CD4-positive, alpha-beta T cell (primary cell): Measurements from ENCODE around the gene LDAH. TPM values are rescaled to one million over a fixed set of nuclear protein-coding genes. Genes with fewer than 3 reads are reported as not detected.

Experiments
- ATAC-seq: fragments of 200-7000 bp; cut with Tn5 transposase; one replicate; pipeline ENCODE4 v1.10.0; 2022; ENCODE audit warnings: mild to moderate bottlenecking; ENCODE audit not compliant: poor library complexity
- CTCF ChIA-PET: fragments of 350-600 bp; sonication (Branson Sonifier 250); formaldehyde crosslinking; loops from one replicate; lab custom pipeline; 2021; ENCODE audit warnings: antibody characterized with exemption, inconsistent platforms; lab: Charles Lee
- POLR2A ChIA-PET: fragments of 350-600 bp; sonication (Branson Sonifier 250); formaldehyde crosslinking; loops from one replicate; lab custom pipeline; 2021; ENCODE audit warnings: antibody characterized with exemption, inconsistent platforms; lab: Charles Lee
- DNase-seq, 14 experiments: peaks; one replicate each; pipeline ENCODE4 v3.0.0-alpha.2; 2013 to 2020; ENCODE audit warnings: mixed read lengths in 2 of 14
- H3K27ac ChIP-seq, 2 donors: one replicate each; pipeline versions ENCODE4 v1.5.1 to v1.7.0; 2013; ENCODE audit warnings: low read length in 2 of 2, low read depth in 1 of 2, mild to moderate bottlenecking in 1 of 2
- H3K27me3 ChIP-seq, 2 experiments: 1 replicate in 1 of 2; 2 replicates in 1 of 2; pipeline versions ENCODE4 v1.6.1 to v1.7.0; 2013; ENCODE audit warnings: low read length in 2 of 2, control low read depth in 1 of 2, mild to moderate bottlenecking in 1 of 2, moderate library complexity in 1 of 2; ENCODE audit not compliant: insufficient read depth in 2 of 2, control insufficient read depth in 1 of 2
- H3K36me3 ChIP-seq: one replicate; pipeline ENCODE4 v1.6.1; 2013; ENCODE audit warnings: low read length, control low read depth; ENCODE audit not compliant: insufficient read depth
- H3K4me1 ChIP-seq: one replicate; pipeline ENCODE4 v1.6.1; 2013; ENCODE audit warnings: low read length, control low read depth; ENCODE audit not compliant: insufficient read depth
- H3K4me3 ChIP-seq: one replicate; pipeline ENCODE4 v1.5.1; 2013; ENCODE audit warnings: mild to moderate bottlenecking, low read length, moderate library complexity
- H3K9me3 ChIP-seq, 2 experiments: 1 replicate in 1 of 2; 2 replicates in 1 of 2; pipeline versions ENCODE4 v1.6.1 to v1.7.0; 2013; ENCODE audit warnings: low read length in 2 of 2, mild to moderate bottlenecking in 2 of 2, control low read depth in 1 of 2, moderate library complexity in 1 of 2; ENCODE audit not compliant: control insufficient read depth in 1 of 2, insufficient read depth in 1 of 2
- H3K27ac Mint-ChIP-seq: one replicate; pipeline ENCODE4 v1.8.0; 2020; ENCODE audit warnings: mixed read lengths
- H3K27me3 Mint-ChIP-seq: one replicate; pipeline ENCODE4 v1.8.0; 2021; ENCODE audit warnings: mixed read lengths
- H3K36me3 Mint-ChIP-seq: one replicate; pipeline ENCODE4 v1.8.0; 2021; ENCODE audit warnings: low read depth, mixed read lengths
- H3K4me1 Mint-ChIP-seq: one replicate; pipeline ENCODE4 v1.8.0; 2021; ENCODE audit warnings: low read depth, mixed read lengths
- H3K4me3 Mint-ChIP-seq: one replicate; pipeline ENCODE4 v1.8.0; 2020; ENCODE audit warnings: mild to moderate bottlenecking, mixed read lengths
- H3K9me3 Mint-ChIP-seq: one replicate; pipeline ENCODE4 v1.8.0; 2020; ENCODE audit warnings: mixed read lengths
- CTCF ChIP-seq: fragments of 200-600 bp; IDR thresholded peaks from one replicate; pipeline ENCODE4 v1.8.0; 2022; ENCODE audit warnings: antibody characterized with exemption, mild to moderate bottlenecking
- intact Hi-C, 2 experiments: fragments of 100-400 bp; cut with DNase I in 1 of 2; cut with micrococcal nuclease in 1 of 2; formaldehyde crosslinking; loops; one replicate each; pipeline versions ENCODE4 v1.15.1 to v1.9.0; 2023 to 2025; cut with DNase I, micrococcal nuclease
- total RNA-seq, 174 experiments: library from RNA in 2 of 174; stranded (reverse) in 2 of 174; gene quantifications; one replicate each; pipeline ENCODE4 v1.2.3 and lab custom pipeline; 2021 to 2026

LDAH gene
- total RNA-seq, 2 experiments from 2014 or later: 6.5 to 7.2 TPM

GRCh38 chr2:20643826-20644225, 179.1 kb downstream of the LDAH start:
- Histone ChIP-seq H3K4me1 (peaks cover 11% of the 10 kb centered on the region), H3K4me3 (no peak overlapping the region), H3K27ac (no peak overlapping the region), H3K36me3 (peaks cover 38% of the 10 kb centered on the region), H3K27me3 (no peaks in the 10 kb centered on the region), H3K9me3 (peaks cover 0 to 3% of the 10 kb centered on the region in 2 experiments)
- CTCF ChIA-PET: interaction anchor here (0.6 to 2.1 kb wide), 2 partner anchors 18 to 229 kb away, joined by 3 to 6 read pairs; no protein-coding TSS in a partner anchor
- no peaks in the 10 kb centered on the region for H3K9me3 Mint-ChIP-seq
- POLR2A ChIA-PET: no interaction called here
- no peak for TF ChIP-seq CTCF
- no peak overlapping the region for H3K4me3 Mint-ChIP-seq
- peaks cover 7% of the 10 kb centered on the region for H3K4me1 Mint-ChIP-seq
- DNase-seq (no peak), ATAC-seq (no peak)
- no peaks in the 10 kb centered on the region for H3K27me3 Mint-ChIP-seq
- no peak overlapping the region for H3K27ac Mint-ChIP-seq
- intact Hi-C loops: loop anchor here in 1 of 2 experiments (10.0 kb wide), 1 partner anchor 389 kb away; no protein-coding TSS in a partner anchor
- H3K36me3 Mint-ChIP-seq: peaks cover 61% of the 10 kb centered on the region

GRCh38 chr2:20643060-20643459, 179.8 kb downstream of the LDAH start:
- no peaks in the 10 kb centered on the region for H3K4me1 Mint-ChIP-seq
- ATAC-seq: no peak
- no peak for DNase-seq
- Histone ChIP-seq H3K27ac (no peak overlapping the region), H3K27me3 (no peaks in the 10 kb centered on the region), H3K36me3 (peaks cover 45% of the 10 kb centered on the region), H3K4me1 (peaks cover 10% of the 10 kb centered on the region), H3K4me3 (no peak overlapping the region), H3K9me3 (peaks cover 0 to 3% of the 10 kb centered on the region in 2 experiments)
- no peak overlapping the region for H3K4me3 Mint-ChIP-seq
- H3K9me3 Mint-ChIP-seq: no peaks in the 10 kb centered on the region
- POLR2A ChIA-PET: no interaction called here
- H3K27me3 Mint-ChIP-seq: no peaks in the 10 kb centered on the region
- CTCF ChIA-PET: interaction anchor here (1.3 to 2.1 kb wide), 4 partner anchors 8 to 201 kb away, joined by 6 to 28 read pairs (median 12); partner anchors contain the start of gene HS1BP3
- H3K36me3 Mint-ChIP-seq: peaks cover 61% of the 10 kb centered on the region
- no peak for TF ChIP-seq CTCF
- intact Hi-C loops: loop anchor here in 1 of 2 experiments (10.0 kb wide), 1 partner anchor 388 kb away; no protein-coding TSS in a partner anchor
- no peak overlapping the region for H3K27ac Mint-ChIP-seq

DNA sequence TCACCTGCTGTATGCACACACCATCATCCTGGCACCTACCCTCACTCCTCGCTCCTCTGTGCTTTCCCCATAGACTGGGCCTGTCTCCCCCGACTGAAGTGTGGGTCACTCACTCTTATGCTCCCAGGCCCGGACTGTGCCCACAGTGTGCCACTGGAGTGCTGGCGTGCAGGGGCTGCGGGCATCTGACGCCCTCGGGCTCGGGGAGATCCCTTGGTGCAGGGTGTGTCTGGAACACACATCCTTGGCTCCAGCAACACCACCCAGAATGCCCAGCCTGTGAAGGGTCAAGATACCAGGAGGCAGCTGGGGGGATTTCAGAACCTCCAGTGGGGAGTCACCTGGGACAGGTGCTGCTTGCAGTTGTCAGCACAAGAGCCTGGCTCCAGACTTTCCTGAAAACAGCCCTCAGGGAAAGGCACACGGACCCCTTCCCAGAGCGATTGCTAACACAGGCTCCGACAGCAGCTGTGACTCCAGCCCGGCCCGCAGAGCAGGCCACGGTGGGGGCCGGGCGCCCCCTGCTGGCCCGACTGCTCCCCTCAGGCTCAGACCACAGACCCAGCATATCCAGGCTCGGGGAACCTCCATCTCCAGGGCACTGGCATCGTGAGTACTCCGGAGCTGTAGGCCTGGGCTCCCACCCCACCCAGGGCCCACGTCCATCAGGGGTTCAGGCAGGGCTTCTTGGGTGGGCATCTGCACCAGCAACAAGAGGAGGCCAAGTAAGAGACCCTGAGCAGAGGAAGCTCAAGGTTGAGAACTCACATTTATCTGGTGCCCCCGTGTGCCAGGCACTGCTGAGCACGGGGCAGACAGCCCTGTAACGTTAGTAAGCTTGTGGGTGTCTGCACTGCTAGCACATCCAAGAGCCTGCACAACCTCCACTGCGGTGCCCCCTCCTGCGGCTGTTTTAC, 180.6 kb downstream of the LDAH start:
- peak; percentile 84 for TF ChIP-seq CTCF
- peaks cover 68% of the 10 kb centered on the region for H3K36me3 Mint-ChIP-seq
- Histone ChIP-seq H3K27ac (no peak overlapping the region), H3K36me3 (peaks cover 52% of the 10 kb centered on the region), H3K27me3 (no peaks in the 10 kb centered on the region), H3K9me3 (peaks cover 0 to 3% of the 10 kb centered on the region in 2 experiments), H3K4me3 (no peak overlapping the region), H3K4me1 (peaks cover 10% of the 10 kb centered on the region)
- ATAC-seq (peak; percentile 99), DNase-seq (peak; percentile 53 to 86 (median 70))
- POLR2A ChIA-PET: interaction anchor here (0.6 to 1.3 kb wide), 3 partner anchors 9 to 226 kb away, joined by 3 to 9 read pairs (median 4); partner anchors contain the start of genes HS1BP3 and RHOB
- H3K27ac Mint-ChIP-seq: no peak overlapping the region
- intact Hi-C loops: loop anchor here (1.0 to 10.0 kb wide), 3 partner anchors 199 to 388 kb away; no protein-coding TSS in a partner anchor
- no peaks in the 10 kb centered on the region for H3K27me3 Mint-ChIP-seq
- H3K4me3 Mint-ChIP-seq: no peak overlapping the region
- no peaks in the 10 kb centered on the region for H3K4me1 Mint-ChIP-seq
- H3K9me3 Mint-ChIP-seq: no peaks in the 10 kb centered on the region
- CTCF ChIA-PET: interaction anchor here (0.6 to 2.1 kb wide), 9 partner anchors 9 to 400 kb away, joined by 3 to 28 read pairs (median 6); partner anchors contain the start of gene HS1BP3
